Osteoblast (primary cell): ENCODE measurements around the gene COBL. TPM values are rescaled to one million over a fixed set of nuclear protein-coding genes. Genes with fewer than 3 reads are reported as not detected.

Source experiments
- DNase-seq: peaks from one replicate; pipeline ENCODE4 v3.0.0; 2011; ENCODE audit warnings: low spot score, mixed read lengths; ENCODE audit not compliant: insufficient read length; ENCODE audit errors: missing footprints
- H2AFZ ChIP-seq: 2 replicates; pipeline ENCODE4 v1.6.0; 2011; ENCODE audit warnings: mild to moderate bottlenecking, low read length
- H3K27ac ChIP-seq: 2 replicates; pipeline ENCODE4 v1.5.1; 2011; ENCODE audit warnings: mild to moderate bottlenecking, low read depth, low read length, moderate library complexity
- H3K27me3 ChIP-seq: 2 replicates; pipeline ENCODE4 v1.6.0; 2012; ENCODE audit warnings: mild to moderate bottlenecking, control low read depth, inconsistent platforms, low read length, moderate library complexity; ENCODE audit not compliant: insufficient read depth
- H3K36me3 ChIP-seq: 2 replicates; pipeline ENCODE4 v1.5.1; 2011; ENCODE audit warnings: mild to moderate bottlenecking, low read length, control low read depth, moderate library complexity; ENCODE audit not compliant: insufficient read depth
- H3K4me1 ChIP-seq: 2 replicates; pipeline ENCODE4 v1.5.1; 2011; ENCODE audit warnings: mild to moderate bottlenecking, low read length, control low read depth, moderate library complexity; ENCODE audit not compliant: insufficient read depth
- H3K4me2 ChIP-seq: 2 replicates; pipeline ENCODE4 v1.6.0; 2011; ENCODE audit warnings: mild to moderate bottlenecking, low read length; ENCODE audit not compliant: insufficient read depth
- H3K4me3 ChIP-seq: fragments of 200-600 bp; sonication (generic); 3 replicates; pipeline ENCODE4 v1.5.1; 2012; ENCODE audit warnings: mild to moderate bottlenecking, low read length, inconsistent platforms; ENCODE audit not compliant: insufficient read depth
- H3K79me2 ChIP-seq: 2 replicates; pipeline ENCODE4 v1.6.0; 2012; ENCODE audit warnings: mild to moderate bottlenecking, low read length, control low read depth, inconsistent platforms; ENCODE audit not compliant: insufficient read depth
- H3K9me3 ChIP-seq: 2 replicates; pipeline ENCODE4 v1.5.1; 2011; ENCODE audit warnings: low read depth, low read length, control low read depth
- H4K20me1 ChIP-seq: 2 replicates; pipeline ENCODE4 v1.6.0; 2012; ENCODE audit warnings: mild to moderate bottlenecking, low read length, control low read depth; ENCODE audit not compliant: insufficient read depth
- total RNA-seq: library from RNA; depleted of rRNA; stranded (reverse); fragments of >200 nt; gene quantifications from 2 replicates; pipeline ENCODE4 v1.2.3, GENCODE V29; 2012
- TF ChIP-seq, protein P1 (sequence below): IDR thresholded peaks from 2 replicates; pipeline ENCODE4 v1.5.1; 2011; ENCODE audit warnings: mild to moderate bottlenecking, low read depth, low read length, moderate library complexity; ENCODE audit errors: extremely low read depth

Gene COBL
- total RNA-seq, 1 donor, result under 0.01 TPM

DNA sequence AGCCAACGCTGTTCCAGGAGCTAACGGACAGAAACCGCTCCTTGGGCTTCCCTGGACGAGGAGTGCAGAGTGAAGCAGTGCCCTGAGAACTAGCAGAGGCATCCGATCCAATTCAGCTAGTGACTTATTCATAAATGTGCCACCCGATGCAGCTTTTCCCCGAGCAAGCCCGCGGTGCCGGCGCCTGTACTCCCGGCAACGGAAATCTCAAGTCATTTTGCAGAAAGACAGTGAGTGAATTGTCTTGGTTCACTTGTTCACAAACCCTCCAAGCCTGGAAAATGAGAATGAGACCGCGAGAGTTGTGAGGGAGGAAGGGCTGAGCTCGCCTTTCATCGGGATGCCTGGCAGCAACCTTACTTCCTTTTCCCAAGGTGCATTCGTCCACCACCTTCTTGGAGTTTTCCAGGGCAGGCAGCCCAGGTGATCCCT lies 87.5 kb downstream of the COBL start:
- no peaks in the 10 kb centered on the region for H4K20me1 ChIP-seq
- H3K4me3 ChIP-seq, result no peak overlapping the region
- no peaks in the 10 kb centered on the region for H3K9me3 ChIP-seq
- DNase-seq, result no peak
- no peak overlapping the region for H3K27ac ChIP-seq
- H3K27me3 ChIP-seq, result peaks cover 12% of the 10 kb centered on the region
- H3K4me1 ChIP-seq, result no peaks in the 10 kb centered on the region
- no peak overlapping the region for H2AFZ ChIP-seq
- no peak overlapping the region for H3K4me2 ChIP-seq
- no peaks in the 10 kb centered on the region for H3K79me2 ChIP-seq
- no peaks in the 10 kb centered on the region for H3K36me3 ChIP-seq
- TF ChIP-seq, protein P1, sequence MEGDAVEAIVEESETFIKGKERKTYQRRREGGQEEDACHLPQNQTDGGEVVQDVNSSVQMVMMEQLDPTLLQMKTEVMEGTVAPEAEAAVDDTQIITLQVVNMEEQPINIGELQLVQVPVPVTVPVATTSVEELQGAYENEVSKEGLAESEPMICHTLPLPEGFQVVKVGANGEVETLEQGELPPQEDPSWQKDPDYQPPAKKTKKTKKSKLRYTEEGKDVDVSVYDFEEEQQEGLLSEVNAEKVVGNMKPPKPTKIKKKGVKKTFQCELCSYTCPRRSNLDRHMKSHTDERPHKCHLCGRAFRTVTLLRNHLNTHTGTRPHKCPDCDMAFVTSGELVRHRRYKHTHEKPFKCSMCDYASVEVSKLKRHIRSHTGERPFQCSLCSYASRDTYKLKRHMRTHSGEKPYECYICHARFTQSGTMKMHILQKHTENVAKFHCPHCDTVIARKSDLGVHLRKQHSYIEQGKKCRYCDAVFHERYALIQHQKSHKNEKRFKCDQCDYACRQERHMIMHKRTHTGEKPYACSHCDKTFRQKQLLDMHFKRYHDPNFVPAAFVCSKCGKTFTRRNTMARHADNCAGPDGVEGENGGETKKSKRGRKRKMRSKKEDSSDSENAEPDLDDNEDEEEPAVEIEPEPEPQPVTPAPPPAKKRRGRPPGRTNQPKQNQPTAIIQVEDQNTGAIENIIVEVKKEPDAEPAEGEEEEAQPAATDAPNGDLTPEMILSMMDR, result no peak

DNA sequence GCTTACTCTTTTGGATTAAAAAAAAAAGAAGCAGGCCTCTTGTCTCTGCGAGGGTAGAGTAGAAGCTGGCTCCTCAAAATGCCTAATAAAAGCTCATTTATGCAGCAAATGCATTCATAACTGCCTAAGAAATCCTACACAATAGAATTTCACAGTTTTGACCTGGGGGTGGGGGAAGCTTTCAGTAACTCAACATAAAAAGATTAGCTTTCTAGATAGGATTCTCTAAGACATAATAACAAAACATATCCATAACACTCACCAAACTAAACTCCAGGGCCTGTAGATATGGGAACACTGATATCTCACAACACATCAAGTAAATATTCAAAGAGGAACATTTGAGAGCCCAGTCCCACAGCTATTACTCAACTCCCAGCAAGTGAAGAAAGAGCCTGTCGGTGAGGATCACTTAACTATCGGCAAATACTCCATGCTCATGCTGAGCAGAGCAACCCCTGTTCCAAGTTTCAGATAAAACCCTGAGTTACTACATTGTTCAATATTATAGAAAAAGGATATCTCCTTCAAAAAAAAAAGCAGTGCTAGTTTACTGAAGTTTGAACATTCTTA lies 88.1 kb downstream of the COBL start:
- Histone ChIP-seq H4K20me1 (no peaks in the 10 kb centered on the region), H3K36me3 (no peaks in the 10 kb centered on the region), H3K27ac (no peak overlapping the region), H3K4me1 (no peaks in the 10 kb centered on the region), H3K9me3 (no peaks in the 10 kb centered on the region), H3K27me3 (peaks cover 12% of the 10 kb centered on the region), H3K79me2 (no peaks in the 10 kb centered on the region), H2AFZ (no peak overlapping the region), H3K4me2 (no peak overlapping the region), H3K4me3 (no peak overlapping the region)
- TF ChIP-seq, protein P1, result no peak
- DNase-seq, result no peak

DNA sequence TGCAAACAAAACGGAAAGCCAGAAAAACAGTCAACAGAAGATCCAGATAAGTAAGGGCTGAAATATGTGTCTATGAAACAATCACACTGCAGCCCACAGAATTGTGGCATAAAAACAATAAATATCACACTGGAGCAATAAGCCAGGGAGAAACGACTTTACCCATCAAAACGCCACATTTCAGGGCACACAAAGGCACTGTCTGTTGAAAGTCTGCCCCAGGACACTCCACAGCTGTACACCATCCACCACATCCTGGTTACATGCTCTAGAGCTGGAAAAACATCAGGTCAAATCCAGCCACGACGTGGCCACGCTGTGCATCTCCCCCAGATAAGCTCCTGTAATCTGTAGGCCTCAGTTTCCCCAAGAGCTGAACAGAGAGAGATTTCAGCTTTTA lies 88.7 kb downstream of the COBL start:
- no peak overlapping the region for H3K4me2 ChIP-seq
- TF ChIP-seq, protein P1, result no peak

DNA sequence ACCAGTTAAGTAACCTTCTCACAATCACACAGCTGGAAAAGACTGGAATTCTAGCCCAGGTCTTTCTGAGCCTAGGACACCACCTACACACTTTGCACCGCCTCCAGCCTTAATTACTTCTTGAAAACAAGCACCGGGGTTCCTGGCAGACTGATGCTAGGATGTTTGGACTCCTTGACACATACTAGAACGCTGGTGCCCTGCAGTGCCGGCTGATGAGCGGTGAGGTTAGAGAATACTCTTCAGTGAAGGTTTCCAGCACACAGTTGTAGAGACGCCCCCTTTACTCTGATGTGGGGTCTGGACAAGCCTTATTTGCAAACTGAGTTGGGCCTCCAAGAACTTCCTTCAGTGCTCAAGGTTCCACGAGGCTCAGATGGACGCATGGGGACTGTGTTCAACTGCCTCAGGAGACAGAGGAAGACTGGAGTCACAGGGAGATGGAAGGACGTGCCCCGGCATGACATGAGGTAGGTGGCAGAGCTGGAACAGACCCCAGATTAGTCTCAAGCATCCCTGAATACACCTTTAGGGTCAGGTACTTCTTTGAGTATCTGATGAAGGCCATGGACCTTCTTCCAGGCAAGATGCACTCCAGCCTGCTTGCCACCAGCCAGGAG lies 89.6 kb downstream of the COBL start:
- TF ChIP-seq, protein P1, result no peak
- H3K27me3 ChIP-seq, result peaks cover 12% of the 10 kb centered on the region
- no peak overlapping the region for H3K4me2 ChIP-seq
- H3K27ac ChIP-seq, result no peak overlapping the region
- no peaks in the 10 kb centered on the region for H3K36me3 ChIP-seq
- no peaks in the 10 kb centered on the region for H3K4me1 ChIP-seq
- H4K20me1 ChIP-seq, result no peaks in the 10 kb centered on the region
- no peak for DNase-seq
- H3K4me3 ChIP-seq, result no peak overlapping the region
- no peaks in the 10 kb centered on the region for H3K9me3 ChIP-seq
- H3K79me2 ChIP-seq, result no peaks in the 10 kb centered on the region
- no peak overlapping the region for H2AFZ ChIP-seq

More for the DNA sequence above, 88.7 kb downstream of the COBL start:
- Histone ChIP-seq H3K4me3 (no peak overlapping the region), H4K20me1 (no peaks in the 10 kb centered on the region), H2AFZ (no peak overlapping the region), H3K4me1 (no peaks in the 10 kb centered on the region), H3K27ac (no peak overlapping the region), H3K79me2 (no peaks in the 10 kb centered on the region), H3K27me3 (peaks cover 12% of the 10 kb centered on the region), H3K9me3 (no peaks in the 10 kb centered on the region), H3K36me3 (no peaks in the 10 kb centered on the region)
- DNase-seq, result no peak
